Left kidney (tissue), 8 donors: Measurements from ENCODE around the gene UGT1A8. TPM values are rescaled to one million over a fixed set of nuclear protein-coding genes. Genes with fewer than 3 reads are reported as not detected.
"Not testable (repeated sequence)": the region's sequence is repeated elsewhere in the genome, so short reads cannot be mapped to it uniquely, and the experiment has no call there.

Experiments used
- DNase-seq: peaks from one replicate; pipeline ENCODE4 v3.0.0-alpha.2; 2013
- long read RNA-seq, 8 donors: transcript quantifications; one replicate each; lab custom pipeline, GENCODE V29; 2026
- polyA plus RNA-seq: library from polyadenylated mRNA; unstranded; fragments of 120-200 nt; gene quantifications from one replicate; pipeline ENCODE4 v1.2.1, GENCODE V29; 2013; ENCODE audit not compliant: insufficient read length

UGT1A8 gene
- polyA plus RNA-seq: not detected
- long read RNA-seq, donor 1: 0 reads
- long read RNA-seq, donor 2: 0 reads
- long read RNA-seq, donor 3: 0 reads
- long read RNA-seq, donor 4: 0 reads
- long read RNA-seq, donor 5: 0 reads
- long read RNA-seq, donor 6: 0 reads
- long read RNA-seq, donor 7: 0 reads
- long read RNA-seq, donor 8: 0 reads

GRCh38 chr2:233617476-233617875 lies at the start of gene UGT1A8:
Gene UGT1A8, plus strand, starts transcription at chr2:233617633. Its CDS starts 75 bp downstream, at chr2:233617708.
- not testable (repeated sequence) for DNase-seq

GRCh38 chr2:233571001-233571400 lies 46.4 kb upstream of the UGT1A8 start:
- DNase-seq: no peak

GRCh38 chr2:233571462-233571861 lies 46.0 kb upstream of the UGT1A8 start:
- no peak for DNase-seq

GRCh38 chr2:233572468-233572867 lies 45.0 kb upstream of the UGT1A8 start:
- no peak for DNase-seq

- DNase-seq: not testable (repeated sequence)
These were observed 40.1 kb upstream of the UGT1A8 start for GRCh38 chr2:233577341-233577740.

- not testable (repeated sequence) for DNase-seq
These were observed 34.0 kb upstream of the UGT1A8 start for GRCh38 chr2:233583217-233583965.

- DNase-seq: no peak
These were observed 33.2 kb upstream of the UGT1A8 start for GRCh38 chr2:233584210-233584609.

GRCh38 chr2:233588400-233588799 lies 29.0 kb upstream of the UGT1A8 start:
- DNase-seq: no peak

- not testable (repeated sequence) for DNase-seq
These were observed 24.7 kb upstream of the UGT1A8 start for GRCh38 chr2:233592706-233593105.

GRCh38 chr2:233593201-233593600 lies 24.2 kb upstream of the UGT1A8 start:
- no peak for DNase-seq

GRCh38 chr2:233597522-233597921 lies 19.9 kb upstream of the UGT1A8 start:
- no peak for DNase-seq

- DNase-seq: no peak
These were observed 18.5 kb upstream of the UGT1A8 start for GRCh38 chr2:233598952-233599351.

GRCh38 chr2:233600386-233600785 lies 17.0 kb upstream of the UGT1A8 start:
- no peak for DNase-seq

GRCh38 chr2:233602076-233602475 lies 15.4 kb upstream of the UGT1A8 start:
- no peak for DNase-seq

- DNase-seq: no peak
These were observed 13.9 kb upstream of the UGT1A8 start for GRCh38 chr2:233603520-233603919.

- no peak for DNase-seq
These were observed 12.6 kb upstream of the UGT1A8 start for GRCh38 chr2:233604826-233605225.

GRCh38 chr2:233605680-233606079 lies 11.8 kb upstream of the UGT1A8 start:
- no peak for DNase-seq

GRCh38 chr2:233611284-233611683 lies 6.1 kb upstream of the UGT1A8 start:
- no peak for DNase-seq

GRCh38 chr2:233620204-233620603 lies 2.8 kb downstream of the UGT1A8 start:
- no peak for DNase-seq

GRCh38 chr2:233621863-233622262 lies 4.4 kb downstream of the UGT1A8 start:
- DNase-seq: not testable (repeated sequence)

- DNase-seq: no peak
These were observed 10.0 kb downstream of the UGT1A8 start for GRCh38 chr2:233627331-233628025.

GRCh38 chr2:233636306-233636705 lies 18.9 kb downstream of the UGT1A8 start, which contains the start of gene UGT1A10:
Gene UGT1A10, plus strand, starts transcription at chr2:233636448. Its CDS starts 75 bp downstream, at chr2:233636523.
- DNase-seq: not testable (repeated sequence)

- DNase-seq: no peak
These were observed 21.4 kb downstream of the UGT1A8 start for GRCh38 chr2:233638836-233639235.
